HCT116 (cell line): ENCODE results near the gene ELAVL1. TPM values are rescaled to one million over a fixed set of nuclear protein-coding genes. Genes with fewer than 3 reads are reported as not detected.
A peak's percentile ranks its signal among the peaks of the same experiment; 100 is the strongest.

Source experiments
- ATAC-seq: fragments of 200-7000 bp; cut with Tn5 transposase; 2 replicates; pipeline ENCODE4 v1.9.1; 2020; ENCODE audit warnings: mild to moderate bottlenecking, moderate library complexity
- BruUV-seq: library from RNA; stranded (reverse); fragments of 400-500 nt; replicated peaks from 2 replicates; lab custom pipeline; 2021; lab: Mats Ljungman, UMichigan
- CTCF ChIA-PET: fragments of 300-600 bp; sonication (Branson Sonifier 250); formaldehyde crosslinking; loops from one replicate; lab custom pipeline; 2021; ENCODE audit warnings: antibody characterized with exemption; lab: Charles Lee
- POLR2A ChIA-PET: fragments of 300-600, 350-600 bp; sonication (Branson Sonifier 250); formaldehyde crosslinking; loops from one replicate; lab custom pipeline; 2021; ENCODE audit warnings: antibody characterized with exemption; lab: Charles Lee
- RAD21 ChIA-PET, 2 experiments: fragments of 300-600 bp; sonication (Branson Sonifier 250); formaldehyde crosslinking; loops; one replicate each; lab custom pipeline; 2023; ENCODE audit warnings: low total read pairs in 2 of 2; ENCODE audit not compliant: uncharacterized antibody in 2 of 2, unreplicated experiment in 2 of 2, low non-redundant PET in 1 of 2; lab: Charles Lee
- DNase-seq: peaks from one replicate; pipeline ENCODE4 v3.0.0-alpha.2; 2010; ENCODE audit warnings: low read depth, low spot score
- H2AFZ ChIP-seq: fragments of 200-600 bp; shearing (Covaris generic), sonication (generic); 2 replicates; pipeline ENCODE4 v1.6.1; 2017; ENCODE audit warnings: low read depth, mixed run types, mixed read lengths, antibody characterized with exemption, low read length; ENCODE audit not compliant: poor library complexity, severe bottlenecking
- H3K27ac ChIP-seq: 2 replicates; pipeline ENCODE4 v1.5.1; 2012; ENCODE audit warnings: low read depth, low read length
- H3K27me3 ChIP-seq: fragments of 200-600 bp; sonication (generic); 2 replicates; pipeline ENCODE4 v1.6.1; 2016; ENCODE audit warnings: mixed run types, low read length, mixed read lengths; ENCODE audit not compliant: insufficient read depth
- H3K36me3 ChIP-seq, 2 experiments: fragments of 200-500 bp in 1 of 2; fragments of 200-600 bp in 1 of 2; sonication (Bioruptor generic) in 1 of 2; sonication (generic) in 1 of 2; 2 replicates each; pipeline versions ENCODE4 v1.5.1 to v1.6.1; 2014 to 2016; ENCODE audit warnings: low read length in 2 of 2, inconsistent platforms in 1 of 2, mixed read lengths in 1 of 2, mixed run types in 1 of 2; ENCODE audit not compliant: insufficient read depth in 2 of 2, control insufficient read depth in 1 of 2
- H3K4me1 ChIP-seq, 2 experiments: fragments of 200-600 bp in 1 of 2; sonication (generic) in 1 of 2; 2 replicates each; pipeline versions ENCODE4 v1.5.1 to v1.6.1; 2012 to 2017; ENCODE audit warnings: low read length in 2 of 2, inconsistent platforms in 1 of 2, mild to moderate bottlenecking in 1 of 2, mixed read lengths in 1 of 2, mixed run types in 1 of 2, moderate library complexity in 1 of 2; ENCODE audit not compliant: insufficient read depth in 2 of 2, control insufficient read depth in 1 of 2
- H3K4me2 ChIP-seq: fragments of 200-600 bp; sonication (generic); 2 replicates; pipeline ENCODE4 v1.6.1; 2017; ENCODE audit warnings: mixed run types, low read length, mixed read lengths
- H3K4me3 ChIP-seq, 2 experiments: fragments of 200-600 bp in 1 of 2; sonication (generic) in 1 of 2; replicated peaks in 1 of 2; 2 replicates each; pipeline ENCODE4 v1.5.1; 2011 to 2016; ENCODE audit warnings: low read length in 2 of 2, control low read depth in 1 of 2, low read depth in 1 of 2, mild to moderate bottlenecking in 1 of 2, mixed read lengths in 1 of 2, mixed run types in 1 of 2
- H3K79me2 ChIP-seq: fragments of 200-600 bp; sonication (generic); 2 replicates; pipeline ENCODE4 v1.6.1; 2017; ENCODE audit warnings: mild to moderate bottlenecking, mixed run types, low read length, moderate library complexity, mixed read lengths; ENCODE audit not compliant: insufficient read depth
- H3K9ac ChIP-seq: fragments of 200-600 bp; sonication (generic); 2 replicates; pipeline ENCODE4 v1.6.1; 2016; ENCODE audit warnings: low read length, mixed read lengths
- H3K9me2 ChIP-seq: fragments of 200-600 bp; sonication (generic), shearing (Covaris generic); 2 replicates; pipeline ENCODE4 v1.6.1; 2017; ENCODE audit warnings: mixed run types, mild to moderate bottlenecking, moderate library complexity; ENCODE audit not compliant: insufficient read depth
- H3K9me3 ChIP-seq, 2 experiments: fragments of 200-500 bp in 1 of 2; fragments of 200-600 bp in 1 of 2; sonication (Bioruptor generic) in 1 of 2; sonication (generic) in 1 of 2; 2 replicates each; pipeline ENCODE4 v1.6.1; 2014 to 2017; ENCODE audit warnings: low read length in 2 of 2, mixed read lengths in 2 of 2, inconsistent platforms in 1 of 2, low read depth in 1 of 2, mild to moderate bottlenecking in 1 of 2, mixed run types in 1 of 2, moderate library complexity in 1 of 2; ENCODE audit not compliant: control insufficient read depth in 1 of 2, insufficient read depth in 1 of 2
- H4K20me1 ChIP-seq: fragments of 200-600 bp; sonication (generic), shearing (Covaris generic); 2 replicates; pipeline ENCODE4 v1.6.1; 2017; ENCODE audit warnings: mixed run types, mild to moderate bottlenecking, moderate library complexity; ENCODE audit not compliant: insufficient read depth
- ATF3 ChIP-seq: IDR thresholded peaks from 2 replicates; pipeline ENCODE4 v1.6.1; 2012
- ELF1 ChIP-seq: IDR thresholded peaks from 2 replicates; pipeline ENCODE4 v1.6.1; 2012; ENCODE audit warnings: low read depth, borderline replicate concordance
- EZH2 ChIP-seq: fragments of 200-600 bp; sonication (generic); IDR thresholded peaks from 2 replicates; pipeline ENCODE4 v1.6.1; 2017; ENCODE audit warnings: antibody characterized with exemption, mixed run types
- EZH2phosphoT487 ChIP-seq: fragments of 200-600 bp; IDR thresholded peaks from 2 replicates; pipeline ENCODE4 v1.6.1; 2018; ENCODE audit warnings: antibody characterized with exemption, borderline replicate concordance
- POLR2A ChIP-seq: IDR thresholded peaks from 2 replicates; pipeline ENCODE4 v1.7.0; 2011; ENCODE audit warnings: borderline replicate concordance; ENCODE audit not compliant: insufficient read depth, insufficient read length; ENCODE audit errors: extremely low read depth
- SIN3A ChIP-seq: IDR thresholded peaks from 2 replicates; pipeline ENCODE4 v1.6.1; 2012; ENCODE audit warnings: low read depth
- ZNF274 ChIP-seq: fragments of 200-500 bp; sonication (Bioruptor generic); IDR thresholded peaks from 2 replicates; pipeline ENCODE4 v1.6.1; 2014; ENCODE audit warnings: mild to moderate bottlenecking, low read depth, low read length, inconsistent platforms
- intact Hi-C: fragments of 100-400 bp; cut with micrococcal nuclease; formaldehyde crosslinking; loops from 2 replicates; pipeline ENCODE4 v1.10.0; 2022
- total RNA-seq: library from RNA; stranded (reverse); gene quantifications from one replicate; pipeline ENCODE4 v1.2.1, GENCODE V29; 2021; ENCODE audit not compliant: unreplicated experiment

The ELAVL1 gene
- total RNA-seq, 1 experiment from 2014 or later = 134 TPM

- H3K4me1 ChIP-seq = peaks cover 17 to 61% of the 10 kb centered on the region in 2 experiments; a peak in 3 of 4 replicates
- H3K36me3 ChIP-seq = peaks cover 0 to 12% of the 10 kb centered on the region in 2 experiments; a peak in 3 of 4 replicates
- no peaks in the 10 kb centered on the region for H3K9me2 ChIP-seq
- peak overlapping the region; percentile 81 for H3K27ac ChIP-seq
- no peak overlapping the region for H2AFZ ChIP-seq
- ChIA-PET RAD21 (interaction anchor here (1.5 to 2.0 kb wide), 2 partner anchors 53 to 68 kb away, joined by 7 read pairs; no protein-coding TSS in a partner anchor), POLR2A (interaction anchor here (1.1 to 2.7 kb wide), 10 partner anchors 8 to 234 kb away, joined by 3 to 33 read pairs (median 8); partner anchors contain the start of genes MAP2K7 and TIMM44), CTCF (interaction anchor here (1.1 to 5.2 kb wide), 9 partner anchors 8 to 414 kb away, joined by 3 to 41 read pairs (median 14); partner anchors contain the start of genes MAP2K7, TIMM44 and TRAPPC5)
- H3K9me3 ChIP-seq = no peaks in the 10 kb centered on the region
- H3K9ac ChIP-seq = peak overlapping the region; percentile 62
- H3K4me2 ChIP-seq = peak overlapping the region; percentile 82
- DNase-seq (no peak), ATAC-seq (no peak)
- no peaks in the 10 kb centered on the region for H4K20me1 ChIP-seq
- H3K79me2 ChIP-seq = peaks cover 10% of the 10 kb centered on the region; the same call in 1 of the 2 replicates
- no peaks in the 10 kb centered on the region for H3K27me3 ChIP-seq
- TF ChIP-seq EZH2phosphoT487 = no peak
- TF ChIP-seq ATF3 = no peak
- no peak for TF ChIP-seq ZNF274
- no peak for TF ChIP-seq POLR2A
- TF ChIP-seq SIN3A = no peak
- no peak for TF ChIP-seq EZH2
- TF ChIP-seq ELF1 = no peak
- TF ChIP-seq, all 23 proteins: peak for 0
- peak overlapping the region; percentile 59 to 61 for H3K4me3 ChIP-seq
- no TSS peak for BruUV-seq
- intact Hi-C loops = loop anchor here (5.0 kb wide), 1 partner anchor 69 kb away; no protein-coding TSS in a partner anchor
Observed at GRCh38 chr19:7921302-7921966, 84.0 kb downstream of the ELAVL1 start.
